ENCODE data around the gene INAFM2. TPM values are rescaled to one million over a fixed set of nuclear protein-coding genes. Genes with fewer than 3 reads are reported as not detected.

INAFM2 gene
- total RNA-seq, 6 donors from 2014 or later, result 15.7 to 36.2 (median 25.6) TPM

GRCh38 chr15:40357723-40358470, 34.4 kb downstream of the INAFM2 start, which contains the start of gene DISP2:
Gene DISP2, plus strand, starts transcription at chr15:40358219. Its CDS starts 103 bp downstream, at chr15:40358322.
- Histone ChIP-seq H3K36me3 (no peaks in the 10 kb centered on the region), H3K4me1 (peaks cover 9 to 19% (median 16%) of the 10 kb centered on the region in 4 donors), H3K27me3 (no peaks in the 10 kb centered on the region), H3K9me3 (no peaks in the 10 kb centered on the region), H3K27ac (no peak within 1 kb of the TSS), H3K4me3 (peak within 1 kb of the TSS; percentile 25 to 63 (median 54))
- DNase-seq, result peak; percentile 87 to 99
- ATAC-seq (ENCODE audit: low FRiP score in 2 of 2), result peak; percentile 76 to 96
- 9 to 15% methylated on average over 18 to 21 of the region's 82 CpGs for WGBS, 2 donors
- TF ChIP-seq POLR2A (IDR thresholded peaks at IDR 0.05), result no peak
- TF ChIP-seq, protein P1, sequence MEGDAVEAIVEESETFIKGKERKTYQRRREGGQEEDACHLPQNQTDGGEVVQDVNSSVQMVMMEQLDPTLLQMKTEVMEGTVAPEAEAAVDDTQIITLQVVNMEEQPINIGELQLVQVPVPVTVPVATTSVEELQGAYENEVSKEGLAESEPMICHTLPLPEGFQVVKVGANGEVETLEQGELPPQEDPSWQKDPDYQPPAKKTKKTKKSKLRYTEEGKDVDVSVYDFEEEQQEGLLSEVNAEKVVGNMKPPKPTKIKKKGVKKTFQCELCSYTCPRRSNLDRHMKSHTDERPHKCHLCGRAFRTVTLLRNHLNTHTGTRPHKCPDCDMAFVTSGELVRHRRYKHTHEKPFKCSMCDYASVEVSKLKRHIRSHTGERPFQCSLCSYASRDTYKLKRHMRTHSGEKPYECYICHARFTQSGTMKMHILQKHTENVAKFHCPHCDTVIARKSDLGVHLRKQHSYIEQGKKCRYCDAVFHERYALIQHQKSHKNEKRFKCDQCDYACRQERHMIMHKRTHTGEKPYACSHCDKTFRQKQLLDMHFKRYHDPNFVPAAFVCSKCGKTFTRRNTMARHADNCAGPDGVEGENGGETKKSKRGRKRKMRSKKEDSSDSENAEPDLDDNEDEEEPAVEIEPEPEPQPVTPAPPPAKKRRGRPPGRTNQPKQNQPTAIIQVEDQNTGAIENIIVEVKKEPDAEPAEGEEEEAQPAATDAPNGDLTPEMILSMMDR (IDR thresholded peaks at IDR 0.05), result peak in 3 of 6 experiments; percentile 10 to 28 (median 12)

- DNase-seq (no peak), ATAC-seq (ENCODE audit: low FRiP score in 2 of 2) (peak in 1 of 2 donors; percentile 9)
- WGBS, 2 donors, result 17 to 18% methylated on average over 13 to 14 of the region's 31 CpGs
- TF ChIP-seq, protein P1 (IDR thresholded peaks at IDR 0.05), result no peak
- TF ChIP-seq POLR2AphosphoS5 (IDR thresholded peaks at IDR 0.05) (no peak), POLR2A (IDR thresholded peaks at IDR 0.05) (no peak), EP300 (IDR thresholded peaks at IDR 0.05) (no peak)
- Histone ChIP-seq H3K9me3 (no peaks in the 10 kb centered on the region), H3K36me3 (no peaks in the 10 kb centered on the region), H3K27ac (no peak overlapping the region), H3K4me1 (peaks cover 9 to 19% (median 16%) of the 10 kb centered on the region in 4 donors), H3K4me3 (peak overlapping the region; percentile 18 to 63 (median 54)), H3K27me3 (no peaks in the 10 kb centered on the region)
These were observed 35.2 kb downstream of the INAFM2 start for GRCh38 chr15:40358471-40359353.

DNA sequence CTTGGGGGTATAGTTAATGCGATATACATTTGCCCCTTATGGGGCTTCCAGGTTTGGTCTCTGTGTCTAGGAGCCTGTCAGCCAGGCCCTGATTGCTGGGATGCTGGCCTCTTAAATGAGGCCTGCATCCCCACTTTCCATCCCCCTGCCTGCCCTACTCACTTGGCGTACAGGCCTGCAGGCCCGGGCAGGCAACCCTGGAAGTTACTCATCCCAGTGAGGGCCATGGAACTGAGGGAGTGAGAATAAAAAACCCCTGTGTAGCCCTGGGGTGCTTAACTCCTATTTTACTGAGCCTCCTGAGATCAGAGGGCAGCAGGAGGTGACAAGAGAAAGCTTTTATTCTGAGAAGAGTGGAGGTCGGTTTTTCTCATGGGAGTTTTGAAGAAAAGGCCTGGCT, 36.5 kb downstream of the INAFM2 start:
- DNase-seq, result no peak
- ATAC-seq (ENCODE audit: low FRiP score in 2 of 2), result no peak
- Histone ChIP-seq H3K4me3 (no peak overlapping the region), H3K9me3 (no peaks in the 10 kb centered on the region), H3K36me3 (no peaks in the 10 kb centered on the region), H3K27me3 (no peaks in the 10 kb centered on the region), H3K27ac (no peak overlapping the region), H3K4me1 (peaks cover 9 to 19% (median 15%) of the 10 kb centered on the region in 4 donors)
- 84 to 93% methylated on average over 4 of the region's 4 CpGs for WGBS, 2 donors
- TF ChIP-seq EP300 (IDR thresholded peaks at IDR 0.05), result no peak
- no peak for TF ChIP-seq POLR2AphosphoS5 (IDR thresholded peaks at IDR 0.05)
- TF ChIP-seq POLR2A (IDR thresholded peaks at IDR 0.05), result no peak
- TF ChIP-seq, protein P1 (IDR thresholded peaks at IDR 0.05), result no peak

- Histone ChIP-seq H3K9me3 (no peaks in the 10 kb centered on the region), H3K4me1 (peaks cover 9 to 19% (median 15%) of the 10 kb centered on the region in 4 donors), H3K27ac (no peak overlapping the region), H3K27me3 (no peaks in the 10 kb centered on the region), H3K4me3 (no peak overlapping the region), H3K36me3 (no peaks in the 10 kb centered on the region)
- no peak for ATAC-seq (ENCODE audit: low FRiP score in 2 of 2)
- no peak for DNase-seq
- 86 to 100% methylated on average over 1 to 2 of the region's 2 CpGs for WGBS, 2 donors
- TF ChIP-seq EP300 (IDR thresholded peaks at IDR 0.05) (no peak), POLR2A (IDR thresholded peaks at IDR 0.05) (no peak), POLR2AphosphoS5 (IDR thresholded peaks at IDR 0.05) (no peak)
- TF ChIP-seq, protein P1 (IDR thresholded peaks at IDR 0.05), result no peak
These were observed 38.1 kb downstream of the INAFM2 start for GRCh38 chr15:40361640-40362039.
